ENCODE measurements around the gene PMS2.

DNA sequence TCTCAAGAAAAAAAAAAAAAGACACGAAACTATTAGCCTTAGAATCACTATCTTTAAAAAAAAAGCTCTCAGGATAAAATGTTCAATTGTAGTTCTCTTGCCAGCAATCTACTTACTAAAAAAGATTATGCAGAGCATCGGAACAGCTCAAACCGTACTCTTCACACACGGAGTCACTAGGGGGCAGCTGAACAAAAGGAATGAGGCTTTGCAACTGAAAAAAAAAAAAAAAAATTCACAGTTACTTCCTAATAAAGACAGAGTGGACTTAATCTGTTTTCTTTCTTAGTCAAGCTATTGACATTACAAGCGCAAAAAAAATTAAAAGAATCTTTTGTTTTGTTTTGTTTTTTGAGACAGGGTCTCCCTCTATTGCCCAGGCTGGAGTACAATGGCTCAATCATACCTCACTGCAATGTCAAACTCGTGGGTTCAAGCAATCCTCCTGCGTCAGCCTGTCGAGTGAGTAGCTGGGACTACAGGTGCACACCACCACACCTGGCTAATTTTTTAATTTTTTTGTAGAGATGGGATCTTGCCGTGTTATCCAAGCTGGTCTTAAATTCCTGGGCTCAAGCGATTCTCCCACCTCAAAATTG, 11.5 kb downstream of the PMS2 start:
- TF ChIP-seq, protein P1, sequence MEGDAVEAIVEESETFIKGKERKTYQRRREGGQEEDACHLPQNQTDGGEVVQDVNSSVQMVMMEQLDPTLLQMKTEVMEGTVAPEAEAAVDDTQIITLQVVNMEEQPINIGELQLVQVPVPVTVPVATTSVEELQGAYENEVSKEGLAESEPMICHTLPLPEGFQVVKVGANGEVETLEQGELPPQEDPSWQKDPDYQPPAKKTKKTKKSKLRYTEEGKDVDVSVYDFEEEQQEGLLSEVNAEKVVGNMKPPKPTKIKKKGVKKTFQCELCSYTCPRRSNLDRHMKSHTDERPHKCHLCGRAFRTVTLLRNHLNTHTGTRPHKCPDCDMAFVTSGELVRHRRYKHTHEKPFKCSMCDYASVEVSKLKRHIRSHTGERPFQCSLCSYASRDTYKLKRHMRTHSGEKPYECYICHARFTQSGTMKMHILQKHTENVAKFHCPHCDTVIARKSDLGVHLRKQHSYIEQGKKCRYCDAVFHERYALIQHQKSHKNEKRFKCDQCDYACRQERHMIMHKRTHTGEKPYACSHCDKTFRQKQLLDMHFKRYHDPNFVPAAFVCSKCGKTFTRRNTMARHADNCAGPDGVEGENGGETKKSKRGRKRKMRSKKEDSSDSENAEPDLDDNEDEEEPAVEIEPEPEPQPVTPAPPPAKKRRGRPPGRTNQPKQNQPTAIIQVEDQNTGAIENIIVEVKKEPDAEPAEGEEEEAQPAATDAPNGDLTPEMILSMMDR (IDR thresholded peaks at IDR 0.05): peak in 2 of 3 donors; percentile 58 to 72
- TF ChIP-seq POLR2A (IDR thresholded peaks at IDR 0.05) (no peak), POLR2AphosphoS5 (IDR thresholded peaks at IDR 0.05) (no peak)

Data from breast epithelium (tissue), 3 donors.